NCI-H524 (cell line): ENCODE measurements around the gene IRF4.

ENCODE experiments used
- DNase-seq, 2 experiments: peaks; one replicate each; lab custom pipeline; 2025; lab: John Stamatoyannopoulos, UW

The IRF4 gene

DNA sequence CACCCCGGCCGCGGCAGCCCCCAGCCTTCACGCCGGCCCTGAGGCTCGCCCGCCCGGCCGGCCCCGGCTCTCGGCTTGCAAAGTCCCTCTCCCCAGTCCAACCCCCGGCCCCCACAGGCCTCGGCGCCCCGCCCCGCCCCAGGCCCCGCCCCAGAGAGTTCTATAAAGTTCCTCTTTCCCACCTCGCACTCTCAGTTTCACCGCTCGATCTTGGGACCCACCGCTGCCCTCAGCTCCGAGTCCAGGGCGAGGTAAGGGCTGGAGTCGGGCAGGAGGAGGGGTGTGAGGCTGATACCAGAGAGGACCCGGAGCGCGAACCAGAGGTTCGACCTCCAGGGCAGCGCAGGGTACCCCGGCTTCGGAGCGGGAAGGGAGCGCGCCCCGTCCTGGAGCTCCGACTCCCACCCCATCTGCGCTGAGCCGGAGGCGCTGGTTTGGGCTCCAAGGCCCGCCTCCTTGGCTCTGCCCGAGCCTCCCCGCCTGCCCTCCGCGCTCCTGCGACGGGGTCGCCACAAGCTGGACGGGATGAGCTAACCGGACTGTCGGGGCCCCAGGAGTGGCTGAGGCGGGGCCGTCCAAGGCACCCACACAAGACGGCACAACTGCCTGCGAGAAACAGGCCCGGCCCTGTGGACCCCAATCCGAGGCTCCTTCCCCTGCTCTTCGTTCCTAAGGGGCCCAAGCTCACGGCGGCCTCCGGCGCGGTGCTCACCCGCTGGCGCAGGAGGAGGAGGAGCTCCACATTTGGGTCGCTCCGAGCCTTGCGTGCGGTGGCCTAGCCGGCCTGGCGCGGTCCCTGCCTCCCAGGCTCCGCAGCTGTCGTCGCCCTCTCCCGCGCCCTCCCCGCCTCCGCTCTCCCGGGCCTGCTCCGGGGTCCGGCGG is at the start of gene IRF4:
Gene IRF4, plus strand, starts transcription at position 194 of the 882 bp plus-strand sequence. CDS start 1,401 bp downstream, outside the sequence.
- peak in 1 of 2 experiments; percentile 28 for DNase-seq

DNA sequence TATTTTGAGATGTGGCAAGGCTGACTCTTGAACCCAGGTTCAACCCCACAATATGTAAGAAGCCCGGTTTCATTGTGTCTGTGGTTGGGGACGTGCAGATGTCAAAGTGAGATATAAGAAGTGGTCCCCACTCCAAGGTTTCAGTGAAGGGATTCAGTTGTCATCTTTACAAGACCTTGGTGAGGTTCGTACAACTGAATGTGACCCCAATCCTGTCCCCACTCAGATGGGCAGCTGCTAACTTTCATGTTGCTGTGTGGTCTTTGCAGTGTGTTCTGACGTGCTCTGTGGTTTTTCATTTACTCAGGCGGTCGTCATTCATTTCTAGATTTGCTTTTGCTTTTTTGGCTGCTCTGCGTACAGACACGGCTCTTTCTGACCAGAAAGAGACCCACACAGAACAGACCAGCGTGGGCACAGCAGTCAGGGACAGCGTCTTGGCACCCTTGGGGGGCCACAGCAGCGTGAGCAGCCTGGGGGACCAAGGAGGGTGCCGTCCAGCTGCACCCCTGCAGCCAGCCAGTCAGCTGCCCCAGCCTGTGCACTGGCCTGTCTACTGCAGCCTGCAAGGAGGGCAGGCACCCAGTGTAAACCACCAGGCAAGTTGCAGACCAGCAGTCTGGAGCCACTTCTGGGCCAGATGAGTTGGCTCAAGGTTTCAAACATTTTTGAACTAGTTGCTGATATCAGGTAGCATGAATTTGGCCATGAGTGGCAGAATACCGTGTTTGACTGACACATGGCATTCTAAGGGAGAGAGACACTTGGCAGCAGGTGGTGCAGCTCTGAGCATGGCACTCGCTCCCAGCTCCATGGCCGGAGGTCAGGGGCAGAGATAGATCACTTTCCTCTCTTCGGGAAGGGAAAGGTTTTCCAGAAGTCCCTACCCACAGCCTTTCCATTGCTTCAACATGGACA is 49.4 kb upstream of the IRF4 start:
- DNase-seq: no peak

DNA sequence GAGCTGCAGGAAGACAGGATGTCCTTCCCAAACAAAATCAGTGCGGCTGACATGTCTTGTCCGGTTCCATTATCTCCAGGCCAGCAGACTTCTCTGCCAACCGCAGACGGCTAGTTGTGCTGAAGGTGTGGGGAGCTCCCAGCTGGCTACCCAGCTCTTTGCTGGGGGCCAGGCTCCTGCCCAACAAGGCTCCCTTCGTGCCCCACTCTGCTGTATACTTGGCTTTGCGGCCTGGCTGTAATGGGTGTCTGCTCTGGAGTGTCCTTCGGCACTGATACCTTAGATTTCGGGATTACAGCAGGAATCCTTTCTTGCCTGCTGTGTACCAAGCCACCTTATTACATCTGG is 48.7 kb upstream of the IRF4 start:
- no peak for DNase-seq

- no peak for DNase-seq
Observed at GRCh38 chr6:343226-343935, 48.2 kb upstream of the IRF4 start.

GRCh38 chr6:343960-344815 is 47.4 kb upstream of the IRF4 start:
- no peak for DNase-seq

- no peak for DNase-seq
Observed at GRCh38 chr6:344816-345340, 46.7 kb upstream of the IRF4 start.

DNA sequence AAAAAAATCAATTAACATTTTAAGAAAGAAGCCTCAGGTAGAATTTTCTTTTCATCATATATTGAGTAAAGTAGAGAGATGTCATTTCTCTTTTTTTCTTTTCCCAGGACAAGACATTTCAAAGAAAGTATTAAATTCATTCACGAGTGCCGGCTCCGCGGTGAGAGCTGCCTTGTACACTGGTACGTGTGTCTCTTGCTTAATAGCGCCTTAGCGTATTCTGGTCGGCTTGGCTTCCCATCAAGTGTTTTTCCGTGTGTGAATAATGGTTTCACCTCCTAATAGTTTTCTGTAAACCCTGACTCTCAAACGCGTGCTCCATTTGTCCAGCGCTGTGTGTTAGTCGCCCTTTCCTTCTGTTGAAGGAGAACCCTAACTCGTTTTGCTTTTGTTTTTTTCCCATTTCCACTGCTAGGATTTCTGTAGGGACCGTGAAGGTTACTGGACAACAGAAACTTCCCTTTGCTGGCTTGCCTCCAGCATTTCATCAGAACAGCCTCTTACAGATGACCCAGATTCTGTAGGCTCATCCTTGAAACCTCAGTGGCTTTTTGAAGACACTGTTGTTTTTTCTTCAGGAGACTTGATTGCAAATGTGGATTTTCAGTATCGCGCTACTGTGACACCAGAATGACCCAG is 45.7 kb upstream of the IRF4 start:
- no peak for DNase-seq

DNA sequence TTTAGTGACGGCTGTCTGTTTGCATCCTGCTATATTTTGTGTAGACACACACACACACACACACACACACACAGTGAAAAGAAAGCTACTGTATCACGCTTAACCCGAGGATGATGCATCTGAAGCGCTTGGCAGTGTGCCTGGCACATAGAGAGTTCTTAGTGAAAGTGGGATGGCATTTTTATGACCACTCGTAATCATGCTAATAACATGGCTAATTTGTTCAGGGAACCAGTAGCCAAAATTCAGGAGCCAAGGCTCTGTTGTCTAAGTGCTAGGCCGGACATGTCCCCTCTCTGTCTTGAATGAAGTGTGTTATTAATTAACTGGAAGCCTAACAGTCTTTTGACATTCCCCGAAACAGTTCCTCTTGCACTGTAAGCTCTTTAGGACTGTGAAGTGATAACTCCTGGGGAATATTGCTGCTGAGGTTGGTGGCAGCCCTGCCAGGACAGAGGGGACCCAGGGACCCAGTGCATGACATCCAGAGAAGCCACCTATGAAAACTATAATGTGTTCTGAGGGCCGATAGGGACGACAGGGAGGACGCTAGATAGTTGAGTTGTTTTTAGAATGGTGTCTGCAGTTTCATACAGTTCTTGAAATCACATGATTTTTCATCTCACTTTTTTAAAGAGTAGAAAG is 45.0 kb upstream of the IRF4 start:
- DNase-seq: no peak

- no peak for DNase-seq
Observed at GRCh38 chr6:347232-347631, 44.3 kb upstream of the IRF4 start.

DNA sequence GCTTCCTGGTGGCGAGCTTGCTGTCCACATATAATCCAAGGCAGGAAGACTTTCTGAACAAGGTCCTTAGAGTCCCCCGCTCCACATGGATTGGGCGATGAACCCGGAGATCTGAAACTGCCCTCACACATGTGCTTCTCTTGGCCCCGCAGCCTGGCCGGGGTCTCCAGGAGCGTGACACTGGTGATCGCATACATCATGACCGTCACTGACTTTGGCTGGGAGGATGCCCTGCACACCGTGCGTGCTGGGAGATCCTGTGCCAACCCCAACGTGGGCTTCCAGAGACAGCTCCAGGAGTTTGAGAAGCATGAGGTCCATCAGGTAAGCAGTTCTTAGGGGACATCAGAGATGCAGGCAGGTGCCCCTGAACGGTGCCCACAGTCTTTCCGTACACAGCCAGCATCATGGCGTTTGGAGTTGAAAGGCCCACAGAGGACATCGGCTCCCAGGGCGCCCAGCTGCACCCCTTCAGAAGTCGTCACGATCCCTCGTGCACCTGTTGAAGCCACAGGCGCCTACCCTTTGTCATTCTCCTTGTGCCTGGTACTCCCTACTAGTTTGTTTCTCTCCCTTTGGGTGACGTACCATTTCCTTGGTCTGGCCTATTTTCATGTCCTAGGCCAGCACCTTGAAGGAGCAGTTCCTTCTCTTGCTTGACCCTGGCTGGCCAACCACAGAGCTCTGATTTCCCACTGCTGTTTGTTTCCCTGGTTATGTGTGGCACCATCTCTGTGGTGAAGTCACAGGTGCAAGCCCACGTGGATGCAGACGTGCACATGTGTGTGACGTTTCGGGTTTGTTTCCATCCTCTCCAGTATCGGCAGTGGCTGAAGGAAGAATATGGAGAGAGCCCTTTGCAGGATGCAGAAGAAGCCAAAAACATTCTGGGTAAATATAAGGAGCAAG is 43.3 kb upstream of the IRF4 start:
- no peak for DNase-seq

DNA sequence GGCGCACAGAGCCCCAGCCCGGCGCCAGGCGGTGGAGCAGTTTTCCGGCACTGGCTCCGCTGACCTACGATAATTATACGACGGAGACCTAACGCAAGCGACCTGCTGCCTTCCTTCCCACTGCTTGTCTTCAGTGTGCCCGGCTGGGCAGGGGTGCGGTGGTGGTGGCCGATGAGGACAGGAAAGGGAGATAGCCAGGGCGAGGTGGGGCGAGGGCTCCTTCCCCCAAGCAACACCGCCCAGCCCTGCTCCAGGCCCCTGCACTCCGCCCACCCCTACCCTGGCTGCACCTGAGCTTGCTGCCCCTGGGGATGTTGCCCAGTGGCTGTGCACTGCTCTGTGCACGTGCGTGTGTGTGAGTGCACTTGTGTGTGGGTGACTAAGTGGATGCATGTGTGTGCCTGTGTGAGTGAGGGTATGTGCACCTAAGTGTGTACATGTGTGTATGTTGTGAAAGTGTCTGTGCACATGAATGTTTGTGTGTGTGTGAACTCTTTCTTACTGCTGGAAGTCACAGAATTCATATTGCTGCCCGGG is 42.6 kb upstream of the IRF4 start:
- no peak for DNase-seq

DNA sequence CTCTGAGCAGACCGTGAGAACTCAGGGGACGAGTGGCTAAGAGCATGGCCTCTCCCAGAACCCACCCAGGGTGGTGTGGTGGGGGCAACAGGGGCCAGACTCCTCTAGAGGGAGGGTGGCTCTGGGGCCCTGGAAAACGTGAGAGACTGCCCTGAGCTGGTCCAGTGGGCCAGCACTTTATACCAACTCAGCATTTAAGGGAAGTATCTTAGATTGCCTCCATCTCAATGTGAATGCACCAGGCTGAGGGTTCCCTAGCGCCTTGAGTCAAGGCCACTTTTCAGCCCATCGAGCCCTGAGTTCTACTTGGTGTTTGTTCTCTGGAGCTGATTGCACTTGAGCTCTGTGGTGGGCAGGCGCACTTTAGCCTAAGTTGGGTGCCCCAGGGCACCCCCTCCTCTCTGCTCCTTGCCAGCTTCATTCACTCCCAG is 42.0 kb upstream of the IRF4 start:
- no peak for DNase-seq

DNA sequence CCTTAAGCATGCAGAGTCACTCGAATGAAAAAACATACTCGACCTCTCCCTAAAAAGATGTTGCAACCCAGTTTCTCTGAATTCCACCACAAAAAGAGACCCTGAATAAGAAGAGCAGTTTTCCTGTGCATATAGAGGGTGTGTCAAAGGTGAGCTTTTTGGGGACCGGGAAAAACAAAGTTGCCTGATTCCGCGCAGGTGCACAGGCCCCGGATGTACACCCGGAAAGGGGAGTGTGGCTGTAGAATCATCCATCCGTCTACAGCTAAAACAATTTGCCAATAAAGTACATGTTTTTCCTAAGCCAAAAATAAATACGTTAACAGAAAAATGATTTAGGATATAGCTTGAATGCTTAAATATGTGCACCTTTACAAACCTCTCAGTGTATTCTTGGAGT is 41.2 kb upstream of the IRF4 start:
- no peak for DNase-seq

DNA sequence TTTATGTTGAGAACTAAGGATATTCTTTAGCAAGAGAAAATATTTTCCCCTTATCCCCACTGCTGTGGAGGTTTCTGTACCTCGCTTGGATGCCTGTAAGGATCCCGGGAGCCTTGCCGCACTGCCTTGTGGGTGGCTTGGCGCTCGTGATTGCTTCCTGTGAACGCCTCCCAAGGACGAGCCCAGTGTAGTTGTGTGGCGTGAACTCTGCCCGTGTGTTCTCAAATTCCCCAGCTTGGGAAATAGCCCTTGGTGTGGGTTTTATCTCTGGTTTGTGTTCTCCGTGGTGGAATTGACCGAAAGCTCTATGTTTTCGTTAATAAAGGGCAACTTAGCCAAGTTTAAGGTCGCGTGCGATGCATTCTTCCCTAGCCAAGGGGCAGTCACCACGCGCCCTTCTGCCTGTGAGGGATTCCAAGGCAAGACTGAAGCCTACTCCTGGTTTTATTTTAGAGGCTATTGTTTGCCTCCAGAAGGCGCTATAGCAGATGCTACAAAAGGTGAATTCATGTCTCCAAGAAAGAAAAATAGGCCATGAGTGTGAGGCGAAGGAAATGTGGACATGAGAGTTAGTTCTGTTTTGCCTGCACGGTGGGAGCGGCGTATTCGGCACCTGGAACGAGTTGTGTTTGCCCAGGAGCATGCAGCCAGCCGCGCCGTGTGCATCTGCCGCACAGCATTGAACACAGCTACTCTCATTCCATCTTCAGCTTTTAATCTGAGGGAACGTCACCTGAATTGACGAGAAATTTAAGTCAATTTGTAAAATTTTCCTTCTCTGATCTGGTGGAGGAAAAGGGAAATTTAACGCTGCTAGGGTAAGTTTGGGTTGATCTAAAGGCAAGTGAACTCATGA is 40.3 kb upstream of the IRF4 start:
- DNase-seq: no peak

DNA sequence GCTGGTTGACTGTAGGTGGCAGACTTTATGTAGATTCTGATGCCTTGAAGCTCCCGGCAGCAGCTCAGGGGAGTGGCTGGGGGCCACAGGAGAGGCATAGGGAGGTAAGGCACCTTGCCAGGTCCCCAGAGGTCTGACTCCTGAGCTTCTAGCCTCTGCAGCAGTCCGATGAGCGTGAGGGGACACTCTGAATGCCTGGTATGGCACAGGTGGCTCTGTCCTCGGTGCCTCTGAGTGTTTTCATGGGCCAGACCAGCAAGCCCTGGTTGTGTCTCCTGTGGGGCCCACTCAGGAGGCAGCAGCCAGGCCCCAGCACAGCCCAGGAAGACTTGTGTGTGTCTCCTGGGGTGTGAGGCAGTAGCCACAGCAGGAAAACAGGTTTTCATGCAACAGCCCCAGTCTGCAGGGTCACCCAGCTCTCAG is 39.7 kb upstream of the IRF4 start:
- no peak for DNase-seq

DNA sequence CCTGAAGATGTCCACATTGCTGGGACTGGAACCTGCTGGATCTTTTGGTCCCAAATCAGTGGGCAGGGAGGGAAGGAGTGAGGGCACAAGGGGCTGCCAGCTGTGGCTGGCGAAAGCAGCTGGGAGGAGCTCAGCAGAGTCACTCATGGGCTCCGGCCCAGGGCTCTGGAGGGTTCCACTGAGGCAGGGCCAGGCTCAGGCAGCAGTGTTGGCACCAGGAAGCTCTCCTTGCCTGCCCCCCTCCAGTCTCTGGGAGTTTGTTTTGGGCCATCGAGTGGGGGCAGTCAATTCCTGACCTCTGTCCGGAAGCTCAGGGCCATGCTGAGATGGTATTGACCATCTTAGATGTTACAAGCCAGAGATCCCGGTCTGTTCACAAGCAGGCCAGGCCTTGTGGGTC is 39.1 kb upstream of the IRF4 start:
- no peak for DNase-seq

GRCh38 chr6:352896-353470 is 38.6 kb upstream of the IRF4 start:
- DNase-seq: no peak
